OCI-LY7 (cell line): Measurements from ENCODE around the gene DMXL1. TPM values are rescaled to one million over a fixed set of nuclear protein-coding genes. Genes with fewer than 3 reads are reported as not detected.

Experiments
- BruUV-seq: library from RNA; stranded (reverse); fragments of 400-500 nt; replicated peaks from 2 replicates; lab custom pipeline; 2021; lab: Mats Ljungman, UMichigan
- CTCF ChIA-PET: fragments of 300-600 bp; sonication (Branson Sonifier 250); formaldehyde crosslinking; loops from one replicate; lab custom pipeline; 2022; ENCODE audit warnings: antibody characterized with exemption; ENCODE audit not compliant: unreplicated experiment; lab: Charles Lee
- POLR2A ChIA-PET: fragments of 300-600 bp; sonication (Branson Sonifier 250); formaldehyde crosslinking; loops from one replicate; lab custom pipeline; 2022; ENCODE audit warnings: antibody characterized with exemption; lab: Charles Lee
- DNase-seq: peaks from one replicate; pipeline ENCODE4 v3.0.0-alpha.2; 2015; ENCODE audit warnings: low spot score
- H2AFZ ChIP-seq: fragments of 200-600 bp; sonication (generic), shearing (Covaris generic); 2 replicates; pipeline ENCODE4 v1.6.1; 2014; ENCODE audit warnings: mild to moderate bottlenecking, antibody characterized with exemption, low read length, moderate library complexity
- H3K27ac ChIP-seq: fragments of 200-600 bp; sonication (generic); 2 replicates; pipeline ENCODE4 v1.5.1; 2014; ENCODE audit warnings: mixed run types, low read depth, mild to moderate bottlenecking, moderate library complexity, low read length, inconsistent platforms; ENCODE audit not compliant: poor library complexity, severe bottlenecking
- H3K36me3 ChIP-seq: fragments of 200-600 bp; sonication (generic); 2 replicates; pipeline ENCODE4 v1.6.1; 2014; ENCODE audit warnings: mild to moderate bottlenecking, antibody characterized with exemption, low read length, moderate library complexity, mixed read lengths; ENCODE audit not compliant: insufficient read depth
- H3K4me1 ChIP-seq: fragments of 200-600 bp; sonication (generic); 2 replicates; pipeline ENCODE4 v1.5.1; 2014; ENCODE audit warnings: mild to moderate bottlenecking, low read length; ENCODE audit not compliant: insufficient read depth, poor library complexity, severe bottlenecking
- H3K4me2 ChIP-seq: fragments of 200-600 bp; sonication (generic); 2 replicates; pipeline ENCODE4 v1.6.1; 2014; ENCODE audit warnings: mild to moderate bottlenecking, low read length
- H3K4me3 ChIP-seq: fragments of 200-600 bp; sonication (generic); 2 replicates; pipeline ENCODE4 v1.5.1; 2014; ENCODE audit warnings: mild to moderate bottlenecking, low read depth, low read length; ENCODE audit not compliant: poor library complexity, severe bottlenecking
- H3K79me2 ChIP-seq: fragments of 200-600 bp; sonication (generic); 2 replicates; pipeline ENCODE4 v1.6.1; 2016; ENCODE audit warnings: low read depth, mild to moderate bottlenecking, low read length, moderate library complexity, mixed read lengths; ENCODE audit not compliant: insufficient read depth
- H3K9me2 ChIP-seq: fragments of 200-600 bp; sonication (generic); 2 replicates; pipeline ENCODE4 v1.6.1; 2016; ENCODE audit warnings: mild to moderate bottlenecking, low read length, mixed read lengths; ENCODE audit not compliant: insufficient read depth
- H3K9me3 ChIP-seq: fragments of 200-600 bp; sonication (generic); 2 replicates; pipeline ENCODE4 v1.6.1; 2014; ENCODE audit warnings: mild to moderate bottlenecking, mixed run types, low read length, mixed read lengths
- H4K20me1 ChIP-seq: fragments of 200-600 bp; sonication (generic); 2 replicates; pipeline ENCODE4 v1.6.1; 2014; ENCODE audit warnings: mild to moderate bottlenecking, antibody characterized with exemption, low read length, moderate library complexity, mixed read lengths; ENCODE audit not compliant: insufficient read depth
- EZH2phosphoT487 ChIP-seq: fragments of 200-600 bp; sonication (generic); IDR thresholded peaks from 2 replicates; pipeline ENCODE4 v1.6.1; 2018; ENCODE audit warnings: low read depth, borderline replicate concordance, mild to moderate bottlenecking, mixed run types, antibody characterized with exemption, low read length, moderate library complexity, mixed read lengths
- intact Hi-C: fragments of 100-400 bp; cut with micrococcal nuclease; formaldehyde crosslinking; loops from one replicate; pipeline ENCODE4 v1.10.0; 2022; ENCODE audit not compliant: unreplicated experiment
- total RNA-seq, 2 experiments: library from RNA; depleted of rRNA in 1 of 2; stranded (reverse); fragments of >200 nt in 1 of 2; shearing (Covaris generic) in 1 of 2; gene quantifications; 2 replicates each; pipeline ENCODE4 v1.2.3, GENCODE V29; 2014 to 2022
- TF ChIP-seq, protein P1 (sequence below): fragments of 200-600 bp; sonication (generic); conservative IDR thresholded peaks from 2 replicates; pipeline ENCODE4 v1.5.1; 2014; ENCODE audit warnings: mild to moderate bottlenecking, antibody characterized with exemption, low read length, moderate library complexity, mixed read lengths

Gene DMXL1
- total RNA-seq, 2 experiments from 2014 or later = 76.6 to 79.4 TPM

DNA sequence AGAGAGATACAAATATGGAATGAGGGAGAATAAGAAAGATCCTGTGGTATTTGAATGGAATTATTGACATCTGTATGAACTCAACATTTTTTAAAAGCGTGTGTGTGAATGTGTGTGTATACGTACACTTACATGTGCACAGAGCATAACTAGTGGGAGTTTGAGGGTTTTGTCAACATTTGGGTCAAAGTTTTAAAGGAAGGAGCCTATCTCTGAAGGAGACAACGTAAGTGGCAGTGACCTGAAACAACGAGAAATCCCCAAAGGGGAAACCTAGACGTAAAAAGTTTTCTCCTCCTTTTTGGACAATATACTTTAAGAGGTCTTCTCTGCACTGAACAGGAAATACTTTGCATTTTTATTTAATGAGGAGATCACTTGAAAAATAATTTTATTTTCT is 42.3 kb upstream of the DMXL1 start:
- TF ChIP-seq EZH2phosphoT487 = no peak
- TF ChIP-seq, protein P1, sequence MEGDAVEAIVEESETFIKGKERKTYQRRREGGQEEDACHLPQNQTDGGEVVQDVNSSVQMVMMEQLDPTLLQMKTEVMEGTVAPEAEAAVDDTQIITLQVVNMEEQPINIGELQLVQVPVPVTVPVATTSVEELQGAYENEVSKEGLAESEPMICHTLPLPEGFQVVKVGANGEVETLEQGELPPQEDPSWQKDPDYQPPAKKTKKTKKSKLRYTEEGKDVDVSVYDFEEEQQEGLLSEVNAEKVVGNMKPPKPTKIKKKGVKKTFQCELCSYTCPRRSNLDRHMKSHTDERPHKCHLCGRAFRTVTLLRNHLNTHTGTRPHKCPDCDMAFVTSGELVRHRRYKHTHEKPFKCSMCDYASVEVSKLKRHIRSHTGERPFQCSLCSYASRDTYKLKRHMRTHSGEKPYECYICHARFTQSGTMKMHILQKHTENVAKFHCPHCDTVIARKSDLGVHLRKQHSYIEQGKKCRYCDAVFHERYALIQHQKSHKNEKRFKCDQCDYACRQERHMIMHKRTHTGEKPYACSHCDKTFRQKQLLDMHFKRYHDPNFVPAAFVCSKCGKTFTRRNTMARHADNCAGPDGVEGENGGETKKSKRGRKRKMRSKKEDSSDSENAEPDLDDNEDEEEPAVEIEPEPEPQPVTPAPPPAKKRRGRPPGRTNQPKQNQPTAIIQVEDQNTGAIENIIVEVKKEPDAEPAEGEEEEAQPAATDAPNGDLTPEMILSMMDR = no peak
- no peak overlapping the region for H3K4me3 ChIP-seq
- intact Hi-C loops = loop anchor here (10.0 kb wide), 1 partner anchor 276 kb away; no protein-coding TSS in a partner anchor
- DNase-seq = peak; percentile 39
- no TSS peak for BruUV-seq
- no peaks in the 10 kb centered on the region for H3K9me2 ChIP-seq
- ChIA-PET CTCF (no interaction called here), POLR2A (interaction anchor here (0.6 to 1.3 kb wide), 7 partner anchors 9 to 362 kb away, joined by 3 to 5 read pairs (median 3); partner anchors contain the start of gene DMXL1)
- H3K27ac ChIP-seq = peak overlapping the region; percentile 29
- H3K4me1 ChIP-seq = peaks cover 69% of the 10 kb centered on the region
- no peaks in the 10 kb centered on the region for H4K20me1 ChIP-seq
- H3K4me2 ChIP-seq = peak overlapping the region; percentile 49
- H3K36me3 ChIP-seq = no peaks in the 10 kb centered on the region
- no peaks in the 10 kb centered on the region for H3K79me2 ChIP-seq
- H2AFZ ChIP-seq = peak overlapping the region; percentile 87
- peaks cover 10% of the 10 kb centered on the region; the same call in 1 of the 2 replicates for H3K9me3 ChIP-seq

DNA sequence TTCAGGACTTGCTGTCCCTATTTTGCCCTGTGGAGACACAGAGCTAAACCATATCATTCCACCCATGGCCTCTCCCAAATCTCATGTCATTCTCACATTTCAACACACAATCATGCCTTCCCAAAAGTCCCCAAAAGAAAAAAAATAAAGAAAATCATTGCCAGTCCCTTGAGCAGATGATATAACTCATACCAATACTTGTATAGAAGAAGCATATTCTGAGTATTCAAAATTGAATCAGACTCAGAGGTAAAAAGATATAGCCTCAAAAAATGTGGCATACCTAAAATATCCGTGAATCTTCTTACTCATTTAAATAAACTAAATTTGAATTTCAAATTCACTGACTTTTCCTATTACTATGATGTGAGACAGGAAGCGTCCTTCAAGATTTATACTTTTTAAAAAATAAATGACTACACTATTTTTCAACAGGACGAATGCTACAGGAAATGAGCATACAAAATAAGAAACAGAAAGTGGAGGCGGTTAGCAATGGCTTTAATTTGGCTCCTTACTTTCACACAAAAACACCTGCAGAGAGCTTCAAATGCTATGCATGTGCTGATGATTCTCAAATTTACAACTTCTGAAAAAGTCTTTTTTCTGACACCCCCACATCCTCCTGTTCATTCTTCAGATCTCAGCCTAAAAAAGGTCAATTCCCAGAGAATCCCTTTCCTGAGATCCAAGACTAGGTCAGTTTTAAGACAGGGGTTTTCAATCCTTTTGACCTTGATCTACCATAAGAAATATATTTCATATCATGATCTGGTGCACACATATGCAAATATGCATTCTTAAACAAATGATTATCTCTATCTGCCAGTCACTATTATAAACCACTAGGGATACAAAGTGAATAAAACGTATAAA is 39.6 kb upstream of the DMXL1 start:
- peak; percentile 94 for DNase-seq
- Histone ChIP-seq H3K79me2 (no peaks in the 10 kb centered on the region), H3K36me3 (no peaks in the 10 kb centered on the region), H3K4me3 (peak overlapping the region; percentile 44), H4K20me1 (no peaks in the 10 kb centered on the region), H2AFZ (peak overlapping the region; percentile 93; the same call in 1 of the 2 replicates), H3K9me3 (peaks cover 6% of the 10 kb centered on the region; the same call in 1 of the 2 replicates), H3K4me2 (peak overlapping the region; percentile 74), H3K4me1 (peaks cover 69% of the 10 kb centered on the region), H3K9me2 (no peaks in the 10 kb centered on the region), H3K27ac (peak overlapping the region; percentile 97)
- no peak for TF ChIP-seq EZH2phosphoT487
- TF ChIP-seq, protein P1 = no peak
- no TSS peak for BruUV-seq
- ChIA-PET POLR2A (interaction anchor here (0.6 to 4.1 kb wide), 16 partner anchors 11 to 420 kb away, joined by 3 to 26 read pairs (median 4); partner anchors contain the start of gene DMXL1), CTCF (interaction anchor here (0.6 kb wide), 2 partner anchors 44 to 422 kb away, joined by 3 read pairs; no protein-coding TSS in a partner anchor)
- intact Hi-C loops = loop anchor here (1.0 to 2.0 kb wide), 2 partner anchors 39 to 310 kb away; no protein-coding TSS in a partner anchor
